Measurements from ENCODE around the gene DCLK1. TPM values are rescaled to one million over a fixed set of nuclear protein-coding genes. Genes with fewer than 3 reads are reported as not detected.

The DCLK1 gene
- total RNA-seq, 1 experiment from 2014 or later, result not detected

- H3K36me3 ChIP-seq (ENCODE audit: control insufficient read depth, insufficient read depth, low read length), result no peaks in the 10 kb centered on the region
- no peaks in the 10 kb centered on the region for H3K4me1 ChIP-seq (ENCODE audit: control insufficient read depth, insufficient read depth, low read length)
- BruUV-seq (replicated peaks), result no TSS peak
- H3K4me3 ChIP-seq (ENCODE audit: low read depth in 2 of 2, low read length in 2 of 2), result no peak overlapping the region
- CTCF ChIA-PET, result no interaction called here
- no peak overlapping the region for H3K27ac ChIP-seq (ENCODE audit: low read length)
- ATAC-seq (no peak), DNase-seq (ENCODE audit: low read depth, low spot score) (no peak)
- in situ Hi-C loops (cut with HindIII; ENCODE audit: low pct_unique_long_range_greater_than_20kb, low sequenced_read_pairs) (no loop called here), intact Hi-C loops (cut with micrococcal nuclease; ENCODE audit: unreplicated experiment) (no loop called here)
- H3K9me3 ChIP-seq (ENCODE audit: control insufficient read depth, insufficient read depth, low read depth, low read length), result no peaks in the 10 kb centered on the region
- H3K27me3 ChIP-seq (ENCODE audit: control insufficient read depth, insufficient read depth, low read length), result no peaks in the 10 kb centered on the region
- no peak for TF ChIP-seq TCF7L2 (IDR thresholded peaks at IDR 0.05; ENCODE audit: low read depth, low read length)
- TF ChIP-seq CTCF (IDR thresholded peaks at IDR 0.05), result no peak
- TF ChIP-seq REST (IDR thresholded peaks at IDR 0.05; ENCODE audit: insufficient read depth in 1 of 2, low read depth in 2 of 2, low read length in 1 of 2), result no peak
- TF ChIP-seq POLR2AphosphoS5 (IDR thresholded peaks at IDR 0.05; ENCODE audit: low read depth, low read length), result no peak
- no peak for TF ChIP-seq SIN3A (IDR thresholded peaks at IDR 0.05; ENCODE audit: borderline replicate concordance, insufficient read depth, low read depth, low read length)
- POLR2A ChIA-PET, result no interaction called here
These were observed 318.4 kb downstream of the DCLK1 start for GRCh38 chr13:35812736-35813135.

- Histone ChIP-seq H3K27me3 (ENCODE audit: control insufficient read depth, insufficient read depth, low read length) (no peaks in the 10 kb centered on the region), H3K36me3 (ENCODE audit: control insufficient read depth, insufficient read depth, low read length) (no peaks in the 10 kb centered on the region), H3K4me1 (ENCODE audit: control insufficient read depth, insufficient read depth, low read length) (no peaks in the 10 kb centered on the region), H3K9me3 (ENCODE audit: control insufficient read depth, insufficient read depth, low read depth, low read length) (no peaks in the 10 kb centered on the region), H3K4me3 (ENCODE audit: low read depth in 2 of 2, low read length in 2 of 2) (no peak overlapping the region), H3K27ac (ENCODE audit: low read length) (no peak overlapping the region)
- DNase-seq (ENCODE audit: low read depth, low spot score) (no peak), ATAC-seq (no peak)
- intact Hi-C loops (cut with micrococcal nuclease; ENCODE audit: unreplicated experiment), result no loop called here
- TF ChIP-seq REST (IDR thresholded peaks at IDR 0.05; ENCODE audit: insufficient read depth in 1 of 2, low read depth in 2 of 2, low read length in 1 of 2), result no peak
- TF ChIP-seq CTCF (IDR thresholded peaks at IDR 0.05), result no peak
- no peak for TF ChIP-seq SIN3A (IDR thresholded peaks at IDR 0.05; ENCODE audit: borderline replicate concordance, insufficient read depth, low read depth, low read length)
- TF ChIP-seq POLR2AphosphoS5 (IDR thresholded peaks at IDR 0.05; ENCODE audit: low read depth, low read length), result no peak
- no peak for TF ChIP-seq TCF7L2 (IDR thresholded peaks at IDR 0.05; ENCODE audit: low read depth, low read length)
- CTCF ChIA-PET, result no interaction called here
- in situ Hi-C loops (cut with HindIII; ENCODE audit: low pct_unique_long_range_greater_than_20kb, low sequenced_read_pairs), result no loop called here
- POLR2A ChIA-PET, result no interaction called here
- no TSS peak for BruUV-seq (replicated peaks)
These were observed 320.9 kb downstream of the DCLK1 start for GRCh38 chr13:35810321-35810720.
